ENCODE data around the gene TRPC5OS.

- TF ChIP-seq CTCF (IDR thresholded peaks at IDR 0.05) (no peak), POLR2A (IDR thresholded peaks at IDR 0.05) (no peak), POLR2AphosphoS5 (IDR thresholded peaks at IDR 0.05) (no peak)
These were observed 16.4 kb downstream of the TRPC5OS start for GRCh38 chrX:111892375-111892774.

All from transverse colon (tissue), 4 donors.